Measurements from ENCODE around the gene SYNDIG1.

DNA sequence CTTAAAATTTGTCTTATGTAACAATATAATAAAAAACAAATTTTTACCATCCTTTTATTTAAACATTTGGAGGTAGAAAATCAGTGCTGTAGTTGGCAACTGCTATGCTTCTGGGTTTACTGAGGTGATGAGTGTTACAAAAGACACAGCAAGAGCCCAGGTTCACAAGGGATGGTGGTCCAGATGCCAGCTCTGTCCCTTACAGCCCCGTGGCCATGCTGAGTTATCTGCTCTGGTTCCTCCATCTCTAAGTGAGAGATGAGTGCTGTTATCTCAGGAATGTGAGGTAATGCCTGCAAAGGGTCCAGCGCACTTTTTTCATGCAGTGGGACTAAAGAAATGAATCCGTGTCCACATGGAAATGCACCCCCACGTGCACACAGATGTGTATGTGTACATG is 17.8 kb downstream of the SYNDIG1 start:
- TF ChIP-seq SP1 (CRISPR knock-in tag; IDR thresholded peaks at IDR 0.05) (no peak), ZNF274 (IDR thresholded peaks at IDR 0.05; ENCODE audit: borderline replicate concordance, low read depth, low read length) (no peak), CBX8 (IDR thresholded peaks at IDR 0.05; ENCODE audit: borderline replicate concordance, extremely low read depth, low read depth, low read length, poor library complexity, severe bottlenecking) (no peak), CTCF (IDR thresholded peaks at IDR 0.05 in 2 of 3, conservative IDR thresholded peaks at IDR 0.05 in 1 of 3; ENCODE audit: insufficient read depth in 2 of 3, low read depth in 1 of 3, low read length in 3 of 3) (no peak), POLR2A (conservative IDR thresholded peaks at IDR 0.05) (no peak), ZNF561 (CRISPR knock-in tag; conservative IDR thresholded peaks at IDR 0.05) (no peak), GABPA (tag; conservative IDR thresholded peaks at IDR 0.05; ENCODE audit: low read depth) (no peak), FOXJ2 (tag; IDR thresholded peaks at IDR 0.05) (no peak), AFF4 (CRISPR knock-in tag; IDR thresholded peaks at IDR 0.05) (no peak)
- TF ChIP-seq, protein P1, sequence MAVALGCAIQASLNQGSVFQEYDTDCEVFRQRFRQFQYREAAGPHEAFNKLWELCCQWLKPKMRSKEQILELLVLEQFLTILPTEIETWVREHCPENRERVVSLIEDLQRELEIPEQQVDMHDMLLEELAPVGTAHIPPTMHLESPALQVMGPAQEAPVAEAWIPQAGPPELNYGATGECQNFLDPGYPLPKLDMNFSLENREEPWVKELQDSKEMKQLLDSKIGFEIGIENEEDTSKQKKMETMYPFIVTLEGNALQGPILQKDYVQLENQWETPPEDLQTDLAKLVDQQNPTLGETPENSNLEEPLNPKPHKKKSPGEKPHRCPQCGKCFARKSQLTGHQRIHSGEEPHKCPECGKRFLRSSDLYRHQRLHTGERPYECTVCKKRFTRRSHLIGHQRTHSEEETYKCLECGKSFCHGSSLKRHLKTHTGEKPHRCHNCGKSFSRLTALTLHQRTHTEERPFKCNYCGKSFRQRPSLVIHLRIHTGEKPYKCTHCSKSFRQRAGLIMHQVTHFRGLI (CRISPR knock-in tag; IDR thresholded peaks at IDR 0.05): no peak
